IPS-18a (cell line): ENCODE data around the gene RNU7-1.

Experiments
- H3K27ac ChIP-seq: one replicate; pipeline ENCODE4 v1.5.1; 2013; ENCODE audit warnings: low read length
- H3K27me3 ChIP-seq: one replicate; pipeline ENCODE4 v1.6.1; 2013; ENCODE audit warnings: mild to moderate bottlenecking, low read length; ENCODE audit not compliant: control insufficient read depth, insufficient read depth
- H3K36me3 ChIP-seq: one replicate; pipeline ENCODE4 v1.6.1; 2013; ENCODE audit warnings: low read depth, low read length; ENCODE audit not compliant: control insufficient read depth
- H3K4me1 ChIP-seq: one replicate; pipeline ENCODE4 v1.6.1; 2013; ENCODE audit warnings: low read depth, low read length; ENCODE audit not compliant: control insufficient read depth
- H3K4me3 ChIP-seq: one replicate; pipeline ENCODE4 v1.5.1; 2013; ENCODE audit warnings: low read length
- H3K9ac ChIP-seq: one replicate; pipeline ENCODE4 v1.6.1; 2013; ENCODE audit warnings: mild to moderate bottlenecking, low read length, moderate library complexity
- H3K9me3 ChIP-seq: one replicate; pipeline ENCODE4 v1.6.1; 2013; ENCODE audit warnings: low read depth, low read length; ENCODE audit not compliant: control insufficient read depth

RNU7-1 gene

GRCh38 chr12:6979453-6979852, 35.8 kb downstream of the RNU7-1 start:
- Histone ChIP-seq H3K4me1 (no peaks in the 10 kb centered on the region), H3K9me3 (no peaks in the 10 kb centered on the region), H3K36me3 (peaks cover 70% of the 10 kb centered on the region), H3K27ac (no peak overlapping the region), H3K27me3 (no peaks in the 10 kb centered on the region), H3K9ac (no peak overlapping the region), H3K4me3 (no peak overlapping the region)

- Histone ChIP-seq H3K4me1 (no peaks in the 10 kb centered on the region), H3K36me3 (peaks cover 64% of the 10 kb centered on the region), H3K27ac (no peak overlapping the region)
Observed at GRCh38 chr12:6980075-6980474, 36.5 kb downstream of the RNU7-1 start.

GRCh38 chr12:6980740-6981139, 37.1 kb downstream of the RNU7-1 start:
- Histone ChIP-seq H3K4me1 (no peaks in the 10 kb centered on the region), H3K9ac (no peak overlapping the region), H3K4me3 (no peak overlapping the region), H3K9me3 (no peaks in the 10 kb centered on the region), H3K27me3 (no peaks in the 10 kb centered on the region), H3K27ac (no peak overlapping the region), H3K36me3 (peaks cover 57% of the 10 kb centered on the region)

More at GRCh38 chr12:6980075-6980474, 36.5 kb downstream of the RNU7-1 start:
- Histone ChIP-seq H3K27me3 (no peaks in the 10 kb centered on the region), H3K9ac (no peak overlapping the region), H3K4me3 (no peak overlapping the region), H3K9me3 (no peaks in the 10 kb centered on the region)

- Histone ChIP-seq H3K4me3 (no peak overlapping the region), H3K9ac (no peak overlapping the region), H3K4me1 (no peaks in the 10 kb centered on the region), H3K9me3 (no peaks in the 10 kb centered on the region), H3K27ac (no peak overlapping the region), H3K27me3 (no peaks in the 10 kb centered on the region), H3K36me3 (peaks cover 52% of the 10 kb centered on the region)
Observed at GRCh38 chr12:6981152-6982052, 37.8 kb downstream of the RNU7-1 start.

GRCh38 chr12:6982532-6982931, 38.9 kb downstream of the RNU7-1 start:
- Histone ChIP-seq H3K4me3 (no peak overlapping the region), H3K9me3 (no peaks in the 10 kb centered on the region), H3K27me3 (no peaks in the 10 kb centered on the region), H3K36me3 (peaks cover 42% of the 10 kb centered on the region), H3K27ac (no peak overlapping the region), H3K9ac (no peak overlapping the region), H3K4me1 (no peaks in the 10 kb centered on the region)

GRCh38 chr12:6987956-6988553, 44.4 kb downstream of the RNU7-1 start:
- no peak overlapping the region for H3K27ac ChIP-seq
- no peaks in the 10 kb centered on the region for H3K9me3 ChIP-seq
- H3K4me1 ChIP-seq, result no peaks in the 10 kb centered on the region
- H3K27me3 ChIP-seq, result no peaks in the 10 kb centered on the region
- H3K36me3 ChIP-seq, result peaks cover 10% of the 10 kb centered on the region
- H3K4me3 ChIP-seq, result no peak overlapping the region
- no peak overlapping the region for H3K9ac ChIP-seq
